GM12878 (cell line): Measurements from ENCODE around the gene TYRO3. TPM values are rescaled to one million over a fixed set of nuclear protein-coding genes. Genes with fewer than 3 reads are reported as not detected.

Experiments
- polyA plus RNA-seq, 11 experiments: library from polyadenylated mRNA; depleted of rRNA in 4 of 11; unstranded in 6 of 11; stranded (reverse) in 5 of 11; fragments of >200 nt; fragmentation: Nextera tagmentation in 4 of 11; fragmentation: Illumina TruSeq in 1 of 11; extraction: Ambion mirVana in 4 of 11; extraction: Trizol in 1 of 11; gene quantifications; 1 replicate in 1 of 11; 2 replicates in 10 of 11; pipeline versions ENCODE4 v1.2.1 to v1.2.3, GENCODE V29; 2011 to 2016; ENCODE audit warnings: inconsistent platforms in 2 of 11, missing spikeins in 2 of 11, low read depth in 1 of 11
- total RNA-seq, 4 experiments: library from RNA; depleted of rRNA in 3 of 4; stranded (reverse); fragments of >200 nt in 3 of 4; fragmentation: Illumina TruSeq in 1 of 4; extraction: Trizol in 1 of 4; gene quantifications; 2 replicates each; pipeline versions ENCODE4 v1.2.1 to v1.2.3, GENCODE V29; 2013 to 2021

Gene TYRO3
- total and polyA plus RNA-seq, 10 of the 15 experiments (the other 5 are each of a cell fraction or from before 2014, with no cell fraction given), result 0.06 to 0.28 (median 0.13) TPM; not detected in 4

Other genes with a start within 250 kb of the TYRO3 start
Only the 7 nearest of the 9 such genes appear.
- 16.7 and 18.9 TPM in 2 replicates for gene NDUFAF1, start 156.7 kb upstream of the TYRO3 start, total RNA-seq (2014; rRNA removed)
- gene NDUFAF1, start 156.7 kb upstream of the TYRO3 start, total RNA-seq (2014; rRNA removed; fragmentation: Illumina TruSeq; extraction: Trizol), result 20.8 and 22.6 TPM in 2 replicates
- 16.6 and 17.3 TPM in 2 replicates for gene NDUFAF1, start 156.7 kb upstream of the TYRO3 start, total RNA-seq (2021)
- gene NDUFAF1, start 156.7 kb upstream of the TYRO3 start, polyA plus RNA-seq (2011; rRNA removed), result 19.4 and 27.9 TPM in 2 replicates
- gene NDUFAF1, start 156.7 kb upstream of the TYRO3 start, polyA plus RNA-seq (2014; fragmentation: Illumina TruSeq; extraction: Trizol), result 23.5 and 33.9 TPM in 2 replicates
- gene NDUFAF1, start 156.7 kb upstream of the TYRO3 start, polyA plus RNA-seq (2014; fragmentation: Nextera tagmentation; extraction: Ambion mirVana), result 10 to 100 TPM; 46.4 to 47.2 TPM
- 17.1 and 19.2 TPM in 2 replicates for gene NDUFAF1, start 156.7 kb upstream of the TYRO3 start, polyA plus RNA-seq (2014; rRNA removed)
- 10 to 100 TPM; 37.8 to 38.8 TPM for gene NDUFAF1, start 156.7 kb upstream of the TYRO3 start, polyA plus RNA-seq (2016; fragmentation: Nextera tagmentation; extraction: Ambion mirVana)
- gene RTF1, start 142.1 kb upstream of the TYRO3 start, total RNA-seq (2014; rRNA removed), result 15.2 and 19.3 TPM in 2 replicates
- 35.5 and 35.6 TPM in 2 replicates for gene RTF1, start 142.1 kb upstream of the TYRO3 start, total RNA-seq (2014; rRNA removed; fragmentation: Illumina TruSeq; extraction: Trizol)
- 28.4 and 31.2 TPM in 2 replicates for gene RTF1, start 142.1 kb upstream of the TYRO3 start, total RNA-seq (2021)
- gene RTF1, start 142.1 kb upstream of the TYRO3 start, polyA plus RNA-seq (2011; rRNA removed), result 29.2 and 33.0 TPM in 2 replicates
- 49.1 and 51.8 TPM in 2 replicates for gene RTF1, start 142.1 kb upstream of the TYRO3 start, polyA plus RNA-seq (2014; fragmentation: Illumina TruSeq; extraction: Trizol)
- 10 to 100 TPM in 1 of 2 experiments, 1 to 10 TPM in 1; 7.2 to 10.9 TPM for gene RTF1, start 142.1 kb upstream of the TYRO3 start, polyA plus RNA-seq (2014; fragmentation: Nextera tagmentation; extraction: Ambion mirVana)
- gene RTF1, start 142.1 kb upstream of the TYRO3 start, polyA plus RNA-seq (2014; rRNA removed), result 35.1 and 35.4 TPM in 2 replicates
- gene RTF1, start 142.1 kb upstream of the TYRO3 start, polyA plus RNA-seq (2016; fragmentation: Nextera tagmentation; extraction: Ambion mirVana), result 10 to 100 TPM; 67.0 to 67.9 TPM
- 0.54 and 0.90 TPM in 2 replicates for gene ITPKA, start 65.3 kb upstream of the TYRO3 start, total RNA-seq (2014; rRNA removed)
- gene ITPKA, start 65.3 kb upstream of the TYRO3 start, total RNA-seq (2014; rRNA removed; fragmentation: Illumina TruSeq; extraction: Trizol), result 0.27 and 0.32 TPM in 2 replicates
- 0.64 and 0.67 TPM in 2 replicates for gene ITPKA, start 65.3 kb upstream of the TYRO3 start, total RNA-seq (2021)
- gene ITPKA, start 65.3 kb upstream of the TYRO3 start, polyA plus RNA-seq (2011; rRNA removed), result 0.48 and 1.5 TPM in 2 replicates
- 0.04 TPM in 1 of 2 replicates, not detected in the other for gene ITPKA, start 65.3 kb upstream of the TYRO3 start, polyA plus RNA-seq (2014; fragmentation: Illumina TruSeq; extraction: Trizol)
- gene ITPKA, start 65.3 kb upstream of the TYRO3 start, polyA plus RNA-seq (2014; fragmentation: Nextera tagmentation; extraction: Ambion mirVana), result under 1 TPM in 1 of 2 experiments, not detected in 1; 0.07 TPM
- 0.73 and 0.91 TPM in 2 replicates for gene ITPKA, start 65.3 kb upstream of the TYRO3 start, polyA plus RNA-seq (2014; rRNA removed)
- under 1 TPM; 0.12 to 0.49 TPM for gene ITPKA, start 65.3 kb upstream of the TYRO3 start, polyA plus RNA-seq (2016; fragmentation: Nextera tagmentation; extraction: Ambion mirVana)
- 0.33 and 0.45 TPM in 2 replicates for gene LTK, start 45.4 kb upstream of the TYRO3 start, total RNA-seq (2014; rRNA removed)
- 0.13 and 0.14 TPM in 2 replicates for gene LTK, start 45.4 kb upstream of the TYRO3 start, total RNA-seq (2014; rRNA removed; fragmentation: Illumina TruSeq; extraction: Trizol)
- gene LTK, start 45.4 kb upstream of the TYRO3 start, total RNA-seq (2021), result 0.61 and 0.80 TPM in 2 replicates
- gene LTK, start 45.4 kb upstream of the TYRO3 start, polyA plus RNA-seq (2011; rRNA removed), result 0.09 and 0.18 TPM in 2 replicates
- 0.22 TPM in 1 of 2 replicates, not detected in the other for gene LTK, start 45.4 kb upstream of the TYRO3 start, polyA plus RNA-seq (2014; fragmentation: Illumina TruSeq; extraction: Trizol)
- under 1 TPM in 1 of 2 experiments, not detected in 1; 0.07 TPM for gene LTK, start 45.4 kb upstream of the TYRO3 start, polyA plus RNA-seq (2014; fragmentation: Nextera tagmentation; extraction: Ambion mirVana)
- gene LTK, start 45.4 kb upstream of the TYRO3 start, polyA plus RNA-seq (2014; rRNA removed), result 0.33 and 0.54 TPM in 2 replicates
- under 1 TPM; 0.11 to 0.20 TPM for gene LTK, start 45.4 kb upstream of the TYRO3 start, polyA plus RNA-seq (2016; fragmentation: Nextera tagmentation; extraction: Ambion mirVana)
- gene RPAP1, start 15.0 kb upstream of the TYRO3 start, total RNA-seq (2014; rRNA removed), result 14.3 and 16.5 TPM in 2 replicates
- gene RPAP1, start 15.0 kb upstream of the TYRO3 start, total RNA-seq (2014; rRNA removed; fragmentation: Illumina TruSeq; extraction: Trizol), result 6.7 and 7.0 TPM in 2 replicates
- gene RPAP1, start 15.0 kb upstream of the TYRO3 start, total RNA-seq (2021), result 39.9 and 50.6 TPM in 2 replicates
- 3.7 and 7.4 TPM in 2 replicates for gene RPAP1, start 15.0 kb upstream of the TYRO3 start, polyA plus RNA-seq (2011; rRNA removed)
- 6.9 and 11.3 TPM in 2 replicates for gene RPAP1, start 15.0 kb upstream of the TYRO3 start, polyA plus RNA-seq (2014; fragmentation: Illumina TruSeq; extraction: Trizol)
- gene RPAP1, start 15.0 kb upstream of the TYRO3 start, polyA plus RNA-seq (2014; fragmentation: Nextera tagmentation; extraction: Ambion mirVana), result 1 to 10 TPM; 6.0 to 7.7 TPM
- 13.5 and 20.1 TPM in 2 replicates for gene RPAP1, start 15.0 kb upstream of the TYRO3 start, polyA plus RNA-seq (2014; rRNA removed)
- gene RPAP1, start 15.0 kb upstream of the TYRO3 start, polyA plus RNA-seq (2016; fragmentation: Nextera tagmentation; extraction: Ambion mirVana), result 10 to 100 TPM; 27.5 to 28.1 TPM
- 18.4 and 20.5 TPM in 2 replicates for gene MGA, start 101.2 kb downstream of the TYRO3 start, total RNA-seq (2014; rRNA removed)
- gene MGA, start 101.2 kb downstream of the TYRO3 start, total RNA-seq (2014; rRNA removed; fragmentation: Illumina TruSeq; extraction: Trizol), result 28.1 and 28.5 TPM in 2 replicates
- gene MGA, start 101.2 kb downstream of the TYRO3 start, total RNA-seq (2021), result 25.6 and 29.6 TPM in 2 replicates
- gene MGA, start 101.2 kb downstream of the TYRO3 start, polyA plus RNA-seq (2011; rRNA removed), result 11.1 and 12.2 TPM in 2 replicates
- 15.6 and 17.6 TPM in 2 replicates for gene MGA, start 101.2 kb downstream of the TYRO3 start, polyA plus RNA-seq (2014; fragmentation: Illumina TruSeq; extraction: Trizol)
- 1 to 10 TPM; 2.6 to 2.8 TPM for gene MGA, start 101.2 kb downstream of the TYRO3 start, polyA plus RNA-seq (2014; fragmentation: Nextera tagmentation; extraction: Ambion mirVana)
- gene MGA, start 101.2 kb downstream of the TYRO3 start, polyA plus RNA-seq (2014; rRNA removed), result 7.9 and 8.3 TPM in 2 replicates
- gene MGA, start 101.2 kb downstream of the TYRO3 start, polyA plus RNA-seq (2016; fragmentation: Nextera tagmentation; extraction: Ambion mirVana), result 10 to 100 TPM; 21.6 to 21.7 TPM
- gene MAPKBP1, start 215.3 kb downstream of the TYRO3 start, total RNA-seq (2014; rRNA removed), result 8.5 and 13.5 TPM in 2 replicates
- gene MAPKBP1, start 215.3 kb downstream of the TYRO3 start, total RNA-seq (2014; rRNA removed; fragmentation: Illumina TruSeq; extraction: Trizol), result 6.7 and 7.2 TPM in 2 replicates
- 15.7 and 19.0 TPM in 2 replicates for gene MAPKBP1, start 215.3 kb downstream of the TYRO3 start, total RNA-seq (2021)
- 3.6 and 6.5 TPM in 2 replicates for gene MAPKBP1, start 215.3 kb downstream of the TYRO3 start, polyA plus RNA-seq (2011; rRNA removed)
- 6.8 and 7.5 TPM in 2 replicates for gene MAPKBP1, start 215.3 kb downstream of the TYRO3 start, polyA plus RNA-seq (2014; fragmentation: Illumina TruSeq; extraction: Trizol)
- gene MAPKBP1, start 215.3 kb downstream of the TYRO3 start, polyA plus RNA-seq (2014; fragmentation: Nextera tagmentation; extraction: Ambion mirVana), result under 1 TPM; 0.44 to 0.50 TPM
- 10.4 and 12.2 TPM in 2 replicates for gene MAPKBP1, start 215.3 kb downstream of the TYRO3 start, polyA plus RNA-seq (2014; rRNA removed)
- 1 to 10 TPM; 6.5 to 7.8 TPM for gene MAPKBP1, start 215.3 kb downstream of the TYRO3 start, polyA plus RNA-seq (2016; fragmentation: Nextera tagmentation; extraction: Ambion mirVana)